GM13976 (cell line): Measurements from ENCODE around the gene ZDHHC1.

Experiments
- DNase-seq: peaks from one replicate; pipeline ENCODE4 v3.0.0; 2012; ENCODE audit warnings: low spot score
- in situ Hi-C: fragments of 300-500 bp; cut with MboI; formaldehyde crosslinking; loops from one replicate; pipeline ENCODE4 v1.12.0; 2022; ENCODE audit warnings: low sequenced_read_pairs, mixed read lengths, inconsistent platforms; ENCODE audit not compliant: unreplicated experiment
- TF ChIP-seq, protein P1 (sequence below): IDR thresholded peaks from 2 replicates; pipeline ENCODE4 v1.5.1; 2012; ENCODE audit warnings: borderline replicate concordance, mild to moderate bottlenecking; ENCODE audit not compliant: insufficient read depth; ENCODE audit errors: extremely low read depth, missing control alignments, control extremely low read depth

ZDHHC1 gene

DNA sequence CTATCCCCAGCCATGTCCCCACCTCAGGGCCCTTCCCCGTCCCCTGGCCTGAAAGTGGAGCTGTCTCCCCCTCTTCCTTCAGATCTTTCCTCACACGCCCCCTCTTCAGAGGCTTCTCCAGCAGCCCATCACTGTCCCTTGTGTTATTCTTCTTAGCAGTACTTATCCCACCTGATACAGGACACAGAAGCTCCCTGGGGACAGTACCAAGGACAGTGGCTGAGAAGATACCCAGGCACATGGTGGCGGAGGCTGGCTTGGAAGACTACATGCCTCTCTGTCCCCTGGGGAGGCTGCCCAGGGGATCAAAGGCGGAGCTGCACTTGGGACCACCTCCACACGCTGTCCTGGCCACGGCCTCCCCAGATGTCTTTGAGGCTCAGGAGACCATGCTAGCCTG lies 38.6 kb upstream of the ZDHHC1 start:
- TF ChIP-seq, protein P1, sequence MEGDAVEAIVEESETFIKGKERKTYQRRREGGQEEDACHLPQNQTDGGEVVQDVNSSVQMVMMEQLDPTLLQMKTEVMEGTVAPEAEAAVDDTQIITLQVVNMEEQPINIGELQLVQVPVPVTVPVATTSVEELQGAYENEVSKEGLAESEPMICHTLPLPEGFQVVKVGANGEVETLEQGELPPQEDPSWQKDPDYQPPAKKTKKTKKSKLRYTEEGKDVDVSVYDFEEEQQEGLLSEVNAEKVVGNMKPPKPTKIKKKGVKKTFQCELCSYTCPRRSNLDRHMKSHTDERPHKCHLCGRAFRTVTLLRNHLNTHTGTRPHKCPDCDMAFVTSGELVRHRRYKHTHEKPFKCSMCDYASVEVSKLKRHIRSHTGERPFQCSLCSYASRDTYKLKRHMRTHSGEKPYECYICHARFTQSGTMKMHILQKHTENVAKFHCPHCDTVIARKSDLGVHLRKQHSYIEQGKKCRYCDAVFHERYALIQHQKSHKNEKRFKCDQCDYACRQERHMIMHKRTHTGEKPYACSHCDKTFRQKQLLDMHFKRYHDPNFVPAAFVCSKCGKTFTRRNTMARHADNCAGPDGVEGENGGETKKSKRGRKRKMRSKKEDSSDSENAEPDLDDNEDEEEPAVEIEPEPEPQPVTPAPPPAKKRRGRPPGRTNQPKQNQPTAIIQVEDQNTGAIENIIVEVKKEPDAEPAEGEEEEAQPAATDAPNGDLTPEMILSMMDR, result no peak
- in situ Hi-C loops, result no loop called here
- no peak for DNase-seq

DNA sequence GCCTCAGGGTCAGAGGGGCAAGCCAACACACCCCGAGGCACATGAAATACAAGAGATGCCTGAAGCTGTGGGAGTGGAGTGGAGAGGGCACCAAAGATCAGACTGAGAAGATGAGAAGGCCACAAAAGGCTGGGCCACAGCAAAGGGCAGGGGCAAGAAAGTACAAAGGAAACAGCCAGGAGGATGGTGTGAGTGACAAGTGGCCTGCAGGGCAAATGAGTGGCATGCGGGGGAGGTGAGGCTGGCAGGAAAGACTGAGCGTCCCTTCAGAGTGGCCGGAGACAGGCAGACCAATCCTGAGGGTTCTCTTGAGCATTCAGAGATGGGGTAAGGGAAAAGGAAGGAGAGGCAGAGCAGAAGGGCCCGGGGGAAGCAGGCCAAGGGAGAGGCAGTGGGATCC lies 37.8 kb upstream of the ZDHHC1 start:
- in situ Hi-C loops, result no loop called here
- no peak for DNase-seq
- TF ChIP-seq, protein P1, result no peak

DNA sequence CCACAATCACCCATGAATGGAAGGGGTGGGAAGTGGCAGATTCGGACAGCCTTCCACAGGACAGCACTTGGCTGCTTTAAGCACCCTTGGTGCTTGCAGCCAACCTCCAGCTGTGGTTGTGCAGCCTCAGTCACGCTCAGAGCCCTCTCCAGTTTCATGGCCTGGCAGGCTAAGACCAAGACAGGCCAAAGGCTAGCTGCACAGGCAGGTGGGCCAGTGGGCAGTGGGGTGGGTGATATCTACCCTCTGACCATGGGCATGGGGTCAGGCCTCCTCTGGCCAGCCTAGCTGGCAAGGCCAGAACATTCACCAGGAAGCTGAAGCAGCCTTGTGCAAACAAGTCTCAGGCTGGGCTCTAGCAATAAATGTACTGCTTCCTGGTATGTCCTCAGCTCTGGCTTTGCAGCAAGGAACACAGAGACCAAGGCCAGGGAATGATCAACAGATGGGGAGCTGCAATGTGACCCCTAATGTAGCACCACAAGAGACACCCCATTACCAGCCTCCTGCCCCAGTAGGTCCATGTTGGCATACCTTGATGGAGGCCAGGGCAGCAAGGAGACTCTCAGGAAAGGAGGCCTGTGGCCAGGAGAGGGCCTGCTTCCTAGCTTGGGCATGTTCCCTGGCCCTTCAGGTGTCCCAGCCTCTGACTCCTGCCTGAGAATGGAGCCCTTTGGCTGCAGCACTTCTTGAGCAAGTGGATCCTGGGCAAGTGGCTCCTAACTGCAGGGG lies 35.6 kb upstream of the ZDHHC1 start:
- in situ Hi-C loops, result no loop called here
- TF ChIP-seq, protein P1, result no peak
- no peak for DNase-seq

DNA sequence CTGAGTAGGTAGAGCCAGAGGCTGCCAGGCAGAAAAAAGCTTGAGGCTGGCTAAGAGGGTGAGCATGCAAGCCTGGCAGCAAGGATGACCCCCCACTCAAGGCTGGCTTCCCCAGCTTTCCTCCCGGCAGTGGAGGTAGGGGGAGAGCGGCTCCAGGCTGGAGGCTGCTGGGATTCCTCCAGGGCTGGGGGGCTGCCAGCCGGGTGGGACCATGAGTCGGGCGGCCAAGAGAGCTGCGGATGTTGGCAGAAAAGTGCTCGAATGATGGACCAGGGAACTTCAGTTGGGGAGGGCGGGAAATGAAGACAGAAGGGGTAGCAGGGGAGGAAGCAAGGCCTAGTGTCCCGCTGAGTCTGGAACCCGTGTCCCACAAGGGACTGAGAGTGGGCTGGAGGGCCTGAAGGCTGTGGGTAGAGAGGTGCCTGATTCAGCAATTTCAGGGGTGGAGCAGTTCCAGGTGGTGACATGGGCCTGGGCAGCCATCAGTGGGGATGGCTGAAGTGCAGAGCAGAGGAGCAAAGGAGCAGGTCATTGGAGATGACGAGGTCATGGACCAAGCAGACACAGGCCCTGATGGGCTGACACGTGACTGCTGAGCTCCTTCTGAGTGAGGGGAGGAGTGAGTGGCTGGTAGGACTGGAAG lies 34.9 kb upstream of the ZDHHC1 start:
- TF ChIP-seq, protein P1, result no peak
- in situ Hi-C loops, result no loop called here
- no peak for DNase-seq

DNA sequence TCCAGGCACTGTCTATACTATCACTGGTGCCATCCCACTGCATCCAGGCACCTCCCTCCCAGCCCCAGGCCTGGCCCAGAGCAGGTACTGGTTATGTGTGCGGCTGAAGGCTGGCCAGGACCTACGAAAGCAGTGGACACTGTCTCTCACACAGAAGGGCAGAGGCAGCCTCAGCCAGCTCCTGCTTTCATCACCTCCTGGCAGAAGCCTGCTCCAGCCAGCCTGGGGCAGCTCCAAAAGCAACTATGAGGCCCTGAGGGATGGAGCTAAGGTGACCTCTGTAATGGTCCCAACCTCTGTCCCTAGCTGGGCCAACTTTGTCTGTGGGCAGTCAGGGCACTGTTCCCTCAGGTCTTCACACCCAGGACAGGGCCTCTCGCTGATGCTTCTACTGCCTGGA lies 33.5 kb upstream of the ZDHHC1 start:
- in situ Hi-C loops, result no loop called here
- no peak for DNase-seq
- TF ChIP-seq, protein P1, result no peak

DNA sequence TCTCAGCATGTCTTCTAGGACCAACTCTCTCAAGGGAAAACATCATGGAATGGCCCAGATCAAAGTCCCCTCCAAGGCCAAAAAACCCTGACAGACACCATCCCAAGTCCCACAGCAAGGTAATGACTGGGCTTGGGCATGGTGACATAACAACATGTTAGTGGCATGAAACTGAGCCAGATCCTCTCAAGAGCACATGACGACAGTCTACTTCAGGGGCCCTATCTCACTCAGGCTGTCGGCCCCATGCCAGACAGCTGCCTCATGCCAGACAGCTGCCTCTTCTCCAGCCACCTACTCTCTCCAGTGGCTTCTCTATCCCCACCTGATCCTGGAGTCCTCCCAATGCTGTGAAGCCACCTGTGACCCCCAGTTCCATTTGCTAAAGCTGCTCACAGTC lies 33.1 kb upstream of the ZDHHC1 start:
- TF ChIP-seq, protein P1, result no peak
- DNase-seq, result no peak
- in situ Hi-C loops, result no loop called here
